ENCODE data around the gene ARFGEF3. TPM values are rescaled to one million over a fixed set of nuclear protein-coding genes. Genes with fewer than 3 reads are reported as not detected.

The ARFGEF3 gene
- total and polyA plus RNA-seq, 2 experiments from 2014 or later, result 5.8 to 24.6 TPM

GRCh38 chr6:138204792-138205384 is 43.1 kb downstream of the ARFGEF3 start:
- H3K36me3 ChIP-seq (ENCODE audit: insufficient read depth), result no peaks in the 10 kb centered on the region
- Mint-ChIP-seq H3K9me3 (peaks cover 11% of the 10 kb centered on the region; the same call in 1 of the 3 replicates), H3K27ac (no peak overlapping the region), H3K36me3 (ENCODE audit: low read depth) (peaks cover 12% of the 10 kb centered on the region), H3K4me1 (peaks cover 18% of the 10 kb centered on the region), H3K4me3 (no peak overlapping the region), H3K27me3 (ENCODE audit: insufficient read depth, low read depth, poor library complexity) (peaks cover 6% of the 10 kb centered on the region)
- H3K4me1 ChIP-seq (ENCODE audit: insufficient read depth), result no peaks in the 10 kb centered on the region
- DNase-seq (ENCODE audit: low spot score), result no peak
- TF ChIP-seq ZNF114 (CRISPR knock-in tag; IDR thresholded peaks at IDR 0.05) (no peak), JUNB (IDR thresholded peaks at IDR 0.05; ENCODE audit: unreplicated experiment) (no peak), ZNF462 (CRISPR knock-in tag; IDR thresholded peaks at IDR 0.05) (no peak), CTCF (conservative IDR thresholded peaks at IDR 0.05; ENCODE audit: low read depth in 2 of 2) (no peak), POLR2AphosphoS5 (IDR thresholded peaks at IDR 0.05; ENCODE audit: low read depth) (no peak), REST (IDR thresholded peaks at IDR 0.05; ENCODE audit: unreplicated experiment) (no peak), ETS1 (IDR thresholded peaks at IDR 0.05) (no peak), NANOG (IDR thresholded peaks at IDR 0.05; ENCODE audit: borderline replicate concordance) (no peak), ZNF331 (CRISPR knock-in tag; IDR thresholded peaks at IDR 0.05; ENCODE audit: low read depth) (no peak), STAT1 (IDR thresholded peaks at IDR 0.05; ENCODE audit: unreplicated experiment) (no peak), EZH2phosphoT487 (IDR thresholded peaks at IDR 0.05; ENCODE audit: unreplicated experiment) (no peak), EZH2 (IDR thresholded peaks at IDR 0.05; ENCODE audit: low read depth, unreplicated experiment) (no peak), CREB1 (CRISPR knock-in tag; IDR thresholded peaks at IDR 0.05; ENCODE audit: low read depth) (no peak)
- no peak for ATAC-seq
- H2AFZ ChIP-seq, result no peak overlapping the region
- H3K4me3 ChIP-seq, result no peak overlapping the region
- no peak overlapping the region for H3K27ac ChIP-seq (ENCODE audit: low read depth)
- H3K9me2 ChIP-seq (ENCODE audit: insufficient read depth), result no peaks in the 10 kb centered on the region
- H3K79me2 ChIP-seq (replicated peaks; ENCODE audit: insufficient read depth), result no peaks in the 10 kb centered on the region
- H3F3A ChIP-seq (replicated peaks; ENCODE audit: low read depth), result no peaks in the 10 kb centered on the region
- no peak overlapping the region for H3K4me2 ChIP-seq
- no peaks in the 10 kb centered on the region for H3K27me3 ChIP-seq (ENCODE audit: insufficient read depth)
- no peaks in the 10 kb centered on the region for H4K20me1 ChIP-seq (replicated peaks; ENCODE audit: insufficient read depth)
